ENCODE data around the gene BTBD9.

DNA sequence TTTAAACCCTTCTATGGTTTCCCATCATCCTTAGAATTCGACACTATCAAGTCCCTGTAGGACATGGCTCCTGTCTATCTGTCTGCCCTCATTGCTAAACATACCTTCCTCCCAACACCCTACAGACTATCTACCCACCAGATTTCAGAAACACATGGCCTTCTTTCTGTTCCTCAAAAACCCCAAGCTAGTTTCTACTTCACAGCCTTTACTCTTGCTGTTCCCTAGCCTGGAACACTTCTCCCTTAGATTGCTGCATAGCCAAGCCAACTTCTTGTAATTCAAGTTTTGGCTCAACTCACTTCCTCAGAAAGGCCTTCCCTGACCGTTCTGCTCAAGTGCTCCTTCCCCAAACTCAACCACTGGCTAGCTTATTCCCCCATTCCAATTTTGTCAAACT lies 156.2 kb downstream of the BTBD9 start:
- TF ChIP-seq, protein P1, sequence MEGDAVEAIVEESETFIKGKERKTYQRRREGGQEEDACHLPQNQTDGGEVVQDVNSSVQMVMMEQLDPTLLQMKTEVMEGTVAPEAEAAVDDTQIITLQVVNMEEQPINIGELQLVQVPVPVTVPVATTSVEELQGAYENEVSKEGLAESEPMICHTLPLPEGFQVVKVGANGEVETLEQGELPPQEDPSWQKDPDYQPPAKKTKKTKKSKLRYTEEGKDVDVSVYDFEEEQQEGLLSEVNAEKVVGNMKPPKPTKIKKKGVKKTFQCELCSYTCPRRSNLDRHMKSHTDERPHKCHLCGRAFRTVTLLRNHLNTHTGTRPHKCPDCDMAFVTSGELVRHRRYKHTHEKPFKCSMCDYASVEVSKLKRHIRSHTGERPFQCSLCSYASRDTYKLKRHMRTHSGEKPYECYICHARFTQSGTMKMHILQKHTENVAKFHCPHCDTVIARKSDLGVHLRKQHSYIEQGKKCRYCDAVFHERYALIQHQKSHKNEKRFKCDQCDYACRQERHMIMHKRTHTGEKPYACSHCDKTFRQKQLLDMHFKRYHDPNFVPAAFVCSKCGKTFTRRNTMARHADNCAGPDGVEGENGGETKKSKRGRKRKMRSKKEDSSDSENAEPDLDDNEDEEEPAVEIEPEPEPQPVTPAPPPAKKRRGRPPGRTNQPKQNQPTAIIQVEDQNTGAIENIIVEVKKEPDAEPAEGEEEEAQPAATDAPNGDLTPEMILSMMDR (IDR thresholded peaks at IDR 0.05) = no peak
- TF ChIP-seq POLR2A (IDR thresholded peaks at IDR 0.05) = no peak
